IMR-90 (cell line): ENCODE results near the gene PEX14.

Experiments
- CTCF ChIP-seq: conservative IDR thresholded peaks from 2 replicates; pipeline ENCODE4 v1.5.1; 2012; ENCODE audit warnings: mild to moderate bottlenecking, low read depth, low read length, improper control_type of control experiment
- MAFK ChIP-seq: IDR thresholded peaks from 2 replicates; pipeline ENCODE4 v1.6.1; 2012; ENCODE audit warnings: low read depth, low read length, improper control_type of control experiment
- POLR2A ChIP-seq: IDR thresholded peaks from 2 replicates; pipeline ENCODE4 v1.6.1; 2012; ENCODE audit warnings: mild to moderate bottlenecking, low read depth, low read length
- RAD21 ChIP-seq: IDR thresholded peaks from 2 replicates; pipeline ENCODE4 v1.6.1; 2012; ENCODE audit warnings: low read length, improper control_type of control experiment
- RFX5 ChIP-seq: IDR thresholded peaks from 2 replicates; pipeline ENCODE4 v1.8.0; 2012; ENCODE audit warnings: low read depth, mild to moderate bottlenecking, low read length, moderate library complexity
- SMC3 ChIP-seq: fragments of 150-350 bp; IDR thresholded peaks from 2 replicates; pipeline ENCODE4 v1.6.1; 2016; ENCODE audit warnings: low read depth, mild to moderate bottlenecking, antibody characterized with exemption, low read length, moderate library complexity
- USF2 ChIP-seq: fragments of 150-350 bp; IDR thresholded peaks from 2 replicates; pipeline ENCODE4 v1.6.1; 2017; ENCODE audit warnings: mild to moderate bottlenecking, antibody characterized with exemption, low read length, low read depth

- TF ChIP-seq CTCF (no peak), USF2 (no peak), RAD21 (no peak), MAFK (no peak), SMC3 (no peak), RFX5 (no peak), POLR2A (no peak)
These were observed 113.9 kb downstream of the PEX14 start for GRCh38 chr1:10588640-10589039.
